IPS-NIHi7 (cell line): ENCODE results near the gene PICALM.

Source experiments
- DNase-seq: peaks from one replicate; pipeline ENCODE4 v3.0.0; 2012; ENCODE audit warnings: mixed read lengths; ENCODE audit errors: extremely low spot score

Gene PICALM

DNA sequence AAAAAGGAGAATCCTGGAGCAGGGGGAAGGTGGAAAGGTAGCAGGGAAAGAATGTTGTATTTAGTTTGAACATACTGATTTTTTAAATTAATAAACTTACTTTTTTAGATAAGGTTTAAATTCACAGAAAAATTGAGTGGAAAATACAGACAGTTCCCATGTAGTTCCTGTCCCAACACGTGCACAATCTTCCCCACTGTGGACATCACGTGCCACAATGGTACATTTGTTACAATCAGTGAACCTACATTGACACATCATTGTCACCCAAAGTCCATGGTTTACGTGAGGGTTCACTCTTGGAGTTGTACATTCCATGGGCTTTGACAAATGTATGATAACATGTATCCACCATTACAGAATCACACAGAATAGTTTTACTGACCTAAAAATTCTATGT lies 10.5 kb upstream of the PICALM start:
- no peak for DNase-seq

DNA sequence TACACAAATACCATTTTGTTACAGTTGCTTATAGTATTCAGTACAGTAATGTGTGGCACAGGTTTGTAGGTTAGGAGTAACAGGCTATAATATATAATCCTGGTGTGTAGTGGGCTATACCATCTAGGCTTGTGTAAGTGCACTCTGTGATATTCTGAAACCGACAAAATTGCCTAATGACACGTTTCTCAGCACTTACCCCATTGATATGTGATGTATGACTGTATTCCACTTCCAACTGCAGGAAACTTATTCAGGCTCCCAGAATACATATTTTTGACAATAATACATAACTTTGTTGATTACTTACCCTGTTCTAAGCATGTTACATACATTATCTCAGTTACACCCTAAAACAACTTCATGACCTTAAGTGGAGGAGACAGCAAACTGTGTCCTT lies 5.1 kb upstream of the PICALM start:
- no peak for DNase-seq

DNA sequence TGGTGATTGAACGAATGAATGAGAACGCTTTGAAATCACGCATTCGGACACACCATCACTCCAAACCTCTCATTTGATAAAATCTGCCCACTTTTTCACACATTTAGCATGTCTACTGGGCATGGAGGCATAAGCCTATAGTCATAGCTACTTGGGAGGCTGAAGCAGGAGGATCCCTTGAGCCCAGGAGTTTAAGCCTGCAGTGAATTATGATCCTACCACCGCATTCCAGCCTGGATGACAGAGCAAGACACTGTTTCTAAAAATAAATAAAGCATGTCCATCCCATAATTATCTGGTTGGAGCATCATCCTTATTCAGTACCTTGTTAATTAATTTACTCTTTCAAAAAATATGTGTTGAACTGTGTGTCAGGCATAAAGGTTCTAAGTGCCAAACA lies 3.3 kb upstream of the PICALM start:
- no peak for DNase-seq

- no peak for DNase-seq
Measured at GRCh38 chr11:86070142-86071056, 1.5 kb upstream of the PICALM start.

GRCh38 chr11:86069408-86070101 lies 671 bp upstream of the PICALM start:
- peak; percentile 56 for DNase-seq

DNA sequence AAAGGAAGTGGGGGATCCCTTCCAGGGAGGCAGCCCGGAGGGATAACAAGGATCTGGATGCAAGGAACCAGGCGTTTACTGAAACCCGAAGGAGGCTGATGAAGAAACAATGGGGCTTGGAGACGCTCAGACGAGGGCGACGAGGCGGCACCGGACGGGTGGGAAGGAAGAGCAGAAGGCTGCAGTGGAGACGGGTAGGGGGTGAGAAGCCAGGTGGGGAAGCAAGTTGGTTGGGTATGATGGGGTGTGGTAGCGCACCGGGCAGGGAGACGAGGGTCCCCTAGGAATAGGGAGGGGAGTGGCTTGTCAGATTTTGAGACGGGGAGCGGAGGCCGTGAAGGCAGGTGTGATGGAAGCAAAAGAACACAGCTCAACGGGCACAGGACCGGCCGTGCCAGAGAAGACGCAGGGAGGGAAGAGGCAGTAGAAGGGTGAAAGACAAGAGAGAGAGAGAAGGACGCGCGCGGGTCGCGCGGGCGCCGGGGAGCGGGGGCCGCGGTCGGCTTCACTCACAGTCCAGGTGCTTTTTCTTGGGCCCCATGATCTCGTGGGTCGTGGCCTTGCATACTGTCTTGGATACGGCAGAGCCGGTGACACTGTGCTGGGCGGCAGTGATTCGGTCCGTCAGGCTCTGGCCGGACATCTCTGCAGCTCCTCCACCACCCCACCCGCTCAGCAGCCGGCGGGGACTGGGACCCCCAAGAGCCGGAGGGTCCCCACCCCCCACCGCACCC lies 579 bp downstream of the PICALM start:
- DNase-seq: peak; percentile 22

GRCh38 chr11:86067851-86068137 lies 1.1 kb downstream of the PICALM start:
- no peak for DNase-seq

GRCh38 chr11:86067009-86067850 lies 1.7 kb downstream of the PICALM start:
- DNase-seq: no peak

GRCh38 chr11:86066657-86067008 lies 2.3 kb downstream of the PICALM start:
- DNase-seq: no peak

GRCh38 chr11:86066033-86066432 lies 2.9 kb downstream of the PICALM start:
- no peak for DNase-seq

GRCh38 chr11:86064220-86064803 lies 4.6 kb downstream of the PICALM start:
- DNase-seq: no peak

- DNase-seq: no peak
Measured at GRCh38 chr11:86063536-86063935, 5.3 kb downstream of the PICALM start.

GRCh38 chr11:86062719-86063118 lies 6.2 kb downstream of the PICALM start:
- no peak for DNase-seq

- no peak for DNase-seq
Measured at GRCh38 chr11:86061483-86062205, 7.2 kb downstream of the PICALM start.

DNA sequence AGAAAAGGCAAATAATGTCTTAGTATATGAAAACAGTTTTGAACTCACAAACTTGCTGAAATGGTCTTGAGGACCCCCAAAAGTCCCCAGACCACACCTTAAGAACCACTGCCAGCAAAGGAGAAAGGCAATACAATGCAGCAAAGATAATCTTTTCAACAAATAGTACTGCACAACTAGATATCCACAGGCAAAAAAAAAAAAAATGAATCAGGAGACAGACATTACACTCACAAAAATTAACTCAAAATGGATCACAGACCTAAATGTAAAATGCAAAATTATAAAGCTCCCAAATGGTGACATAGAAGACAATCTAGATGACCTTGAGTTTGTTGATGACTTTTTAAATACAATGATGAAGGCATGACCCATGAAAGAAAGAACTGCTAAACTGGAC lies 8.3 kb downstream of the PICALM start:
- no peak for DNase-seq

DNA sequence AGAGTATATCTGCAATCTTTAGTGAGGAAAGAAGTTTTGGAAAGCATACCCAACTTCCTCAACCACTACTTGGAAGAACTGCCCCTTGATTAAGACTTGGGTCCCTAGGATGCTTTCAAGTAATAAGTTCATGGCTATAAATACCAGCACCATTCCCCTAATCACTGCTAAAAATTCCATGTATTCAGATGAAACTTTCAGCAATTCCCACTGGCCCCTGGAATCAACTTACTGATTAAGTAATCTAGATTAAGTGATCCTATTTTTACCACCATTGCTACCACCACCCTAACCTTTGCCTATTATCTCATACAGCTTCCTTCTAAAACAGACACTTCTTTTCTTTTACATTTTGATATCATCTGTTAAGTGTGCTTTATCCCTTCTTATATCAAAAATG lies 10.5 kb downstream of the PICALM start:
- no peak for DNase-seq

- no peak for DNase-seq
Measured at GRCh38 chr11:86056351-86056854, 12.5 kb downstream of the PICALM start.

DNA sequence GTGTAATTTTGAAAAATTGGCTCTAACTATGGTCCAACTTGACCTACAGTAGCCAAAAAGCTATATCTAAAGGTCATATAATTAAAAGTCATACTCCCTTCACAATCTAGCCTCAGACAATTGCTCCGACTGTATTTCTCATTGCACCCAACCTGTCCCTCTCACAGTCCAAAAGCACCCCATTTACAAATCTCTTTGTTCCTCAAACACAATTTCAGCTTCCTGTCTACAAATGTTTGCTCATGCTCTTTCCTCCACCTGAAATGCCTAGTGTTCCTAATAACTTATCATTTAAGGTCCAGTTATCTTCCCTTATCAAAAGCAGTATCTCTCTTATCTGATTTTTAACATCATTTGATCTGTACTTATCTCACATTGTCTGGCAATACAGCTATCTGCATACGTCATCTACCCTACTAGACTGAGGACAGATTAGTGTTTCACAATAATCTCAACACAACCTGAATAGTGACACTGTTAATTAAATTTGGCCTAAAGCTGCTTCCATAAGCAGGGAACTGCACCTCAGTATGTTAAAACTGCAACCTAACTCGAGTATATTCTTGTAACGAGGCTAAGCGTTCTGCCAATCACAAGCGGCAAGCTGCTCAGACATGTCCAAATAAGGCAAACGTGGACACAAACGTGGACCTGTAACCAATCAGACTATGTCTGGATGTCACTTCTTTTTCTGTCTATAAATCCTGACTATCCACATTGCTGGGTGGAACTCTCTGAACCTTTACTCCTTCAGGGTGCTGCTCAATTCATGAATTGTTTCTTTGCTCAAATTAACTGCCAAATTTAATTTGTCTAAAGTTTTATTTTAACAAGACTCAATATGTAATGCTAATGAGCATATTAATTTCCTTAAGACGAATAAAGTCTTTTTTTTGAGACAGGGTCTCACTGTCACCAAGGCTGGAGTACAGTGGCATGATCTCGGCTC lies 15.9 kb downstream of the PICALM start:
- no peak for DNase-seq

DNA sequence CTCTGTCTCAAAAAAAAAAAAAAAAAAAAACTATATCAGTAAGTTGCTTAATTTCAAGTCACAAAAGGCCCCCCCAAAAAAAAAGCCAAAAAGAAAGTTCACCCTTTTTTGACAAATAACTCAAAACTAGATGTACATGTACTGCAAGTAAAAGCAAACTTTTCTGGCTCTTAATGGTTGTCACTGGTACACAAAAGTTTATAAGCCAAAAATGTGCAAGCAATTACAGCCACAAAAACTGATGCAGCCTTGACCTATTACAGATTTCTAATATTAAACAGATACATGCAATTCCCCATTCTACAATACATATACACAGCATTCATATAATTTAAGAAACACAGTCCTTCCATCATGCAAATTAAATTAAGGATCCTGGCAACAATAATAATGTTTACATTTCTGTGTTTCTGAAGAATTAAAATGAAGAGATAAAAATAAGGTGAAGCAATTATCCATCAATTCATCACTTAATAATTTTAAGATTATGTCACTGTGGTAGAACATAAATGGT lies 18.6 kb downstream of the PICALM start:
- DNase-seq: no peak
